ENCODE results near the gene BAIAP3. TPM values are rescaled to one million over a fixed set of nuclear protein-coding genes. Genes with fewer than 3 reads are reported as not detected.

Gene BAIAP3
- total and polyA plus RNA-seq, 2 of the 8 experiments (the other 6 are each of a cell fraction or from before 2014, with no cell fraction given), result 2.9 to 6.8 TPM

DNA sequence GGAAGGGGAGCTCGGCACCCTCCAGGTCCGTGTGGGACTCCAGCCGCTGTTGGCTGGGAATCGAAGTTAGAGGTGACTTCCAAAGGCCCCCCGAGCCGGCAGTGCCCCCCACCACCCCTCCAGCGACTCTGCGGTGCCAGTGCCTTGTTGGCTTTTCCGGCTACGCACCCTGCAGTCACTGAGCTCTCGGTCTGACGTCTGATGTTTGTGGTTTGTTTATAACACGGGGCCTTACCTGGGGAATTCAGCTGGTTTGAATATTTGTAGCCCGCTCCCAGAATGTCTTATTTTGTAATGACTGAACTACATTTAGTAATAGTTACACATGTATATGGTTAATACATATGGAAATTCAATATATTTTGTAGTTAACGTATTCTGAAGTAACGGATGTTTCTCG, 7.1 kb upstream of the BAIAP3 start:
- H4K91ac ChIP-seq (replicated peaks; ENCODE audit: insufficient read length, low read length), result no peak overlapping the region
- peaks cover 0 to 3% (median 0%) of the 10 kb centered on the region in 4 experiments; a peak in 3 of 7 replicates for H3K4me1 ChIP-seq (replicated peaks in 1 of 4; ENCODE audit: control insufficient read depth in 3 of 4, insufficient read depth in 4 of 4, low read length in 3 of 4)
- H3K4ac ChIP-seq (replicated peaks; ENCODE audit: insufficient read length, low read depth, low read length), result no peak overlapping the region
- no peak overlapping the region for H2BK12ac ChIP-seq (ENCODE audit: low read depth, low read length)
- H3K9me3 ChIP-seq (ENCODE audit: insufficient read depth in 2 of 2, low read depth in 1 of 2, low read length in 1 of 2), result peaks cover 5 to 8% of the 10 kb centered on the region in 2 experiments; a peak in 2 of 4 replicates
- DNase-seq (ENCODE audit: low read depth in 1 of 2, low spot score in 2 of 2) (no peak), FAIRE-seq (no peak)
- no peak overlapping the region; the same call in 1 of the 2 replicates for H3K27ac ChIP-seq (ENCODE audit: low read depth, low read length)
- H2BK5ac ChIP-seq (ENCODE audit: low read depth, low read length), result no peak overlapping the region
- no peak overlapping the region for H2BK120ac ChIP-seq (replicated peaks; ENCODE audit: low read depth, low read length)
- TF ChIP-seq SIRT6 (IDR thresholded peaks at IDR 0.05; ENCODE audit: low read length), result no peak
- no peak for TF ChIP-seq POLR2A (IDR thresholded peaks at IDR 0.05; ENCODE audit: control extremely low read depth in 1 of 2, low read depth in 2 of 2, low read length in 2 of 2)
- no peak for TF ChIP-seq TAF1 (IDR thresholded peaks at IDR 0.05; ENCODE audit: low read depth, low read length)
- no peak for TF ChIP-seq CREB1 (IDR thresholded peaks at IDR 0.05)
- TF ChIP-seq TBP (IDR thresholded peaks at IDR 0.05; ENCODE audit: low read depth, low read length), result no peak
- TF ChIP-seq KDM1A (IDR thresholded peaks at IDR 0.05; ENCODE audit: borderline replicate concordance, low read length), result no peak
- TF ChIP-seq MAFK (IDR thresholded peaks at IDR 0.05; ENCODE audit: low read depth, low read length), result no peak
- H3K9ac ChIP-seq (replicated peaks in 1 of 4; ENCODE audit: extremely low read depth in 1 of 4, low read depth in 3 of 4, low read length in 3 of 4), result no peak overlapping the region
- H3K18ac ChIP-seq (ENCODE audit: extremely low read depth, low read length), result no peak overlapping the region
- H3K23ac ChIP-seq (ENCODE audit: insufficient read length), result no peak overlapping the region
- peaks cover 0 to 3% (median 0%) of the 10 kb centered on the region in 4 experiments; a peak in 1 of 7 replicates for H3K27me3 ChIP-seq (replicated peaks in 1 of 4; ENCODE audit: control insufficient read depth in 3 of 4, extremely low read depth in 1 of 4, insufficient read depth in 3 of 4, low read length in 3 of 4)
- H3K79me1 ChIP-seq (ENCODE audit: low read depth, low read length), result no peaks in the 10 kb centered on the region; the same call in 1 of the 2 replicates
- peak overlapping the region; percentile 51 for H4K8ac ChIP-seq (ENCODE audit: extremely low read depth, insufficient read depth, low read length)
- peaks cover 6 to 26% (median 14%) of the 10 kb centered on the region in 4 experiments; a peak in 7 of 8 replicates for H3K36me3 ChIP-seq (ENCODE audit: control insufficient read depth in 2 of 4, insufficient read depth in 4 of 4, low read length in 3 of 4)
- ChIA-PET CTCF (ENCODE audit: partially characterized antibody) (interaction anchor here (0.5 to 2.1 kb wide), 9 partner anchors 9 to 691 kb away, joined by 3 to 6 read pairs (median 4); no protein-coding TSS in a partner anchor), POLR2A (ENCODE audit: partially characterized antibody) (interaction anchor here (0.6 to 6.5 kb wide), 10 partner anchors 9 to 275 kb away, joined by 3 to 106 read pairs (median 3); partner anchors contain the start of gene UBE2I)
- H4K20me1 ChIP-seq (replicated peaks in 1 of 2; ENCODE audit: control insufficient read depth in 1 of 2, insufficient read depth in 2 of 2, low read length in 2 of 2), result peaks cover 8 to 10% of the 10 kb centered on the region in 2 experiments
- no peaks in the 10 kb centered on the region; a peak in 1 of 4 replicates for H3K79me2 ChIP-seq (ENCODE audit: control insufficient read depth in 1 of 2, insufficient read depth in 2 of 2, low read length in 2 of 2)
- H3K56ac ChIP-seq (replicated peaks; ENCODE audit: insufficient read length, low read depth, low read length), result no peak overlapping the region
- H3K14ac ChIP-seq (ENCODE audit: insufficient read length), result no peak overlapping the region
- no peak overlapping the region for H2AK5ac ChIP-seq (ENCODE audit: low read depth, low read length)
- H2AFZ ChIP-seq (ENCODE audit: low read length), result no peak overlapping the region
- no peak overlapping the region for H3K4me3 ChIP-seq (ENCODE audit: extremely low read depth in 1 of 4, insufficient read depth in 2 of 4, low read depth in 3 of 4, low read length in 4 of 4)
- no peak overlapping the region for H2BK15ac ChIP-seq (ENCODE audit: low read length)
- no peak overlapping the region for H2BK20ac ChIP-seq (ENCODE audit: low read length)
- no peaks in the 10 kb centered on the region for H3K23me2 ChIP-seq (ENCODE audit: low read depth, low read length)
- no peak overlapping the region for H3K4me2 ChIP-seq (ENCODE audit: insufficient read depth in 1 of 2, low read depth in 2 of 2, low read length in 2 of 2)
- WGBS, 2 experiments (ENCODE audit: extremely low coverage in 1 of 2, insufficient coverage in 1 of 2, insufficient read length in 1 of 2, insufficient replicate concordance in 2 of 2, low coverage in 1 of 2, low lambda C conversion rate in 2 of 2, missing lambda C conversion rate in 1 of 2), result 88% methylated on average over 10 of the region's 17 CpGs; no CpG with 5 or more reads in 1 of the 2 experiments
- H4K5ac ChIP-seq (ENCODE audit: insufficient read length, low read depth, low read length), result no peak overlapping the region
